ENCODE data around the gene FAH.

FAH gene

GRCh38 chr15:80202016-80202315, 49.2 kb downstream of the FAH start:
- peaks cover 25% of the 10 kb centered on the region for H3K27me3 ChIP-seq
- no peaks in the 10 kb centered on the region for H3K9me3 ChIP-seq
- H3K4me3 ChIP-seq (ENCODE audit: low read depth in 1 of 2, low read length in 1 of 2) = no peak overlapping the region
- H3K4me1 ChIP-seq (ENCODE audit: control insufficient read depth in 1 of 2, insufficient read depth in 1 of 2, low read depth in 1 of 2, low read length in 1 of 2) = no peaks in the 10 kb centered on the region
- H3K36me3 ChIP-seq = no peaks in the 10 kb centered on the region
- H3K27ac ChIP-seq = no peak overlapping the region
- no peak for TF ChIP-seq CTCF (IDR thresholded peaks at IDR 0.05)

- no peak for TF ChIP-seq CTCF (IDR thresholded peaks at IDR 0.05)
- H3K4me1 ChIP-seq (ENCODE audit: control insufficient read depth in 1 of 2, insufficient read depth in 1 of 2, low read depth in 1 of 2, low read length in 1 of 2) = no peaks in the 10 kb centered on the region
- H3K9me3 ChIP-seq = no peaks in the 10 kb centered on the region
- no peak overlapping the region for H3K4me3 ChIP-seq (ENCODE audit: low read depth in 1 of 2, low read length in 1 of 2)
- no peaks in the 10 kb centered on the region for H3K36me3 ChIP-seq
- no peak overlapping the region for H3K27ac ChIP-seq
- peaks cover 33% of the 10 kb centered on the region for H3K27me3 ChIP-seq
Measured at GRCh38 chr15:80202641-80203360, 50.0 kb downstream of the FAH start.

GRCh38 chr15:80203361-80203885, 50.6 kb downstream of the FAH start:
- Histone ChIP-seq H3K27me3 (peaks cover 36% of the 10 kb centered on the region), H3K27ac (no peak overlapping the region), H3K9me3 (no peaks in the 10 kb centered on the region), H3K36me3 (no peaks in the 10 kb centered on the region), H3K4me1 (ENCODE audit: control insufficient read depth in 1 of 2, insufficient read depth in 1 of 2, low read depth in 1 of 2, low read length in 1 of 2) (no peaks in the 10 kb centered on the region), H3K4me3 (ENCODE audit: low read depth in 1 of 2, low read length in 1 of 2) (no peak overlapping the region)
- no peak for TF ChIP-seq CTCF (IDR thresholded peaks at IDR 0.05)

GRCh38 chr15:80204231-80204630, 51.4 kb downstream of the FAH start:
- H3K9me3 ChIP-seq = no peaks in the 10 kb centered on the region
- no peaks in the 10 kb centered on the region for H3K36me3 ChIP-seq
- H3K4me1 ChIP-seq (ENCODE audit: control insufficient read depth in 1 of 2, insufficient read depth in 1 of 2, low read depth in 1 of 2, low read length in 1 of 2) = no peaks in the 10 kb centered on the region
- H3K27me3 ChIP-seq = peaks cover 44% of the 10 kb centered on the region
- TF ChIP-seq CTCF (IDR thresholded peaks at IDR 0.05) = no peak
- H3K4me3 ChIP-seq (ENCODE audit: low read depth in 1 of 2, low read length in 1 of 2) = no peak overlapping the region
- H3K27ac ChIP-seq = no peak overlapping the region

GRCh38 chr15:80207887-80208286, 55.1 kb downstream of the FAH start:
- Histone ChIP-seq H3K36me3 (no peaks in the 10 kb centered on the region), H3K27me3 (peaks cover 48% of the 10 kb centered on the region), H3K9me3 (no peaks in the 10 kb centered on the region), H3K4me3 (ENCODE audit: low read depth in 1 of 2, low read length in 1 of 2) (no peak overlapping the region), H3K4me1 (ENCODE audit: control insufficient read depth in 1 of 2, insufficient read depth in 1 of 2, low read depth in 1 of 2, low read length in 1 of 2) (no peaks in the 10 kb centered on the region), H3K27ac (no peak overlapping the region)
- TF ChIP-seq CTCF (IDR thresholded peaks at IDR 0.05) = no peak

Data from neutrophil (primary cell).